ENCODE measurements around the gene CTNNBL1.

CTNNBL1 gene

GRCh38 chr20:37878835-37879599 lies 185.2 kb downstream of the CTNNBL1 start:
- DNase-seq (ENCODE audit: low spot score): no peak

- DNase-seq (ENCODE audit: low spot score): no peak
Observed at GRCh38 chr20:37879843-37880242, 186.0 kb downstream of the CTNNBL1 start.

GRCh38 chr20:37880726-37881591 lies 187.1 kb downstream of the CTNNBL1 start:
- DNase-seq (ENCODE audit: low spot score): no peak

GRCh38 chr20:37881601-37882343 lies 187.9 kb downstream of the CTNNBL1 start:
- DNase-seq (ENCODE audit: low spot score): no peak

- no peak for DNase-seq (ENCODE audit: low spot score)
Observed at GRCh38 chr20:37882961-37883712, 189.3 kb downstream of the CTNNBL1 start.

- DNase-seq (ENCODE audit: low spot score): no peak
Observed at GRCh38 chr20:37885042-37885441, 191.2 kb downstream of the CTNNBL1 start.

GRCh38 chr20:37885593-37886503 lies 192.0 kb downstream of the CTNNBL1 start:
- DNase-seq (ENCODE audit: low spot score): no peak

- DNase-seq (ENCODE audit: low spot score): no peak
Observed at GRCh38 chr20:37886851-37887297, 193.0 kb downstream of the CTNNBL1 start.

- DNase-seq (ENCODE audit: low spot score): no peak
Observed at GRCh38 chr20:37888641-37889040, 194.8 kb downstream of the CTNNBL1 start.

GRCh38 chr20:37890108-37890507 lies 196.3 kb downstream of the CTNNBL1 start:
- DNase-seq (ENCODE audit: low spot score): no peak

GRCh38 chr20:37890643-37891042 lies 196.8 kb downstream of the CTNNBL1 start:
- no peak for DNase-seq (ENCODE audit: low spot score)

GRCh38 chr20:37892001-37892400 lies 198.2 kb downstream of the CTNNBL1 start:
- DNase-seq (ENCODE audit: low spot score): no peak

- no peak for DNase-seq (ENCODE audit: low spot score)
Observed at GRCh38 chr20:37893566-37894241, 199.9 kb downstream of the CTNNBL1 start.

GRCh38 chr20:37894454-37894853 lies 200.6 kb downstream of the CTNNBL1 start:
- no peak for DNase-seq (ENCODE audit: low spot score)

GRCh38 chr20:37895166-37895565 lies 201.3 kb downstream of the CTNNBL1 start:
- DNase-seq (ENCODE audit: low spot score): no peak

- no peak for DNase-seq (ENCODE audit: low spot score)
Observed at GRCh38 chr20:37896932-37897548, 203.2 kb downstream of the CTNNBL1 start.

GRCh38 chr20:37898233-37899104 lies 204.6 kb downstream of the CTNNBL1 start:
- DNase-seq (ENCODE audit: low spot score): no peak
